Upper lobe of right lung (tissue), 1 donor: ENCODE results near the gene VWA5B1. TPM values are rescaled to one million over a fixed set of nuclear protein-coding genes. Genes with fewer than 3 reads are reported as not detected.

Source experiments
- ATAC-seq: fragments of 200-7000 bp; cut with Tn5 transposase; one replicate; pipeline ENCODE4 v1.9.1; 2020; ENCODE audit warnings: mild to moderate bottlenecking, moderate library complexity
- DNase-seq: peaks from one replicate; pipeline ENCODE4 v3.0.0-alpha.2; 2020
- H3K27ac ChIP-seq: fragments of 200-600 bp; one replicate; pipeline ENCODE4 v1.8.0; 2022
- H3K27me3 ChIP-seq: fragments of 200-600 bp; one replicate; pipeline ENCODE4 v1.8.0; 2022; ENCODE audit warnings: mild to moderate bottlenecking
- H3K36me3 ChIP-seq: fragments of 200-600 bp; one replicate; pipeline ENCODE4 v1.8.0; 2022
- H3K4me1 ChIP-seq: fragments of 200-600 bp; one replicate; pipeline ENCODE4 v1.8.0; 2022
- H3K4me3 ChIP-seq: fragments of 200-600 bp; one replicate; pipeline ENCODE4 v1.8.0; 2022; ENCODE audit warnings: mild to moderate bottlenecking
- H3K9me3 ChIP-seq: fragments of 200-600 bp; one replicate; pipeline ENCODE4 v1.8.0; 2022
- CTCF ChIP-seq: fragments of 200-600 bp; IDR thresholded peaks from one replicate; pipeline ENCODE4 v1.8.0; 2022; ENCODE audit warnings: antibody characterized with exemption
- intact Hi-C: fragments of 100-400 bp; cut with DNase I; formaldehyde crosslinking; loops from one replicate; pipeline ENCODE4 v1.11.0; 2022
- long read RNA-seq: library from polyadenylated mRNA; unstranded; transcript quantifications from one replicate; pipeline ENCODE4 v2.0.0, GENCODE V29; 2021
- total RNA-seq: library from RNA; stranded (reverse); fragmentation: NEBNext Ultra II Directional; extraction: Animal tissue kit (Norgen Biotek cat#: 25700); gene quantifications from one replicate; pipeline ENCODE4 v1.2.1, GENCODE V29; 2021
- donor health status: DM: no; HTN: yes; CAD: no; lungs with severe emphysema.

VWA5B1 gene
- 0.09 TPM for total RNA-seq
- long read RNA-seq = 0 reads

- H3K9me3 ChIP-seq = no peaks in the 10 kb centered on the region
- peaks cover 42% of the 10 kb centered on the region for H3K27me3 ChIP-seq
- no peak within 1 kb of the TSS for H3K27ac ChIP-seq
- DNase-seq (no peak), ATAC-seq (peak; percentile 8)
- intact Hi-C loops = no loop called here
- H3K4me1 ChIP-seq = no peaks in the 10 kb centered on the region
- H3K4me3 ChIP-seq = no peak within 1 kb of the TSS
- no peaks in the 10 kb centered on the region for H3K36me3 ChIP-seq
- no peak for TF ChIP-seq CTCF
Observed at GRCh38 chr1:20290624-20291597, at the start of gene VWA5B1. VWA5B1 (plus strand) TSS chr1:20290875; CDS start chr1:20310602, 19,727 bp downstream.

- no peak overlapping the region for H3K4me3 ChIP-seq
- no peak for DNase-seq
- H3K4me1 ChIP-seq = no peaks in the 10 kb centered on the region
- H3K36me3 ChIP-seq = no peaks in the 10 kb centered on the region
- peak; percentile 20 for ATAC-seq
- peaks cover 12% of the 10 kb centered on the region for H3K27me3 ChIP-seq
- H3K27ac ChIP-seq = no peak overlapping the region
- no peak for TF ChIP-seq CTCF
- no peaks in the 10 kb centered on the region for H3K9me3 ChIP-seq
- intact Hi-C loops = no loop called here
Observed at GRCh38 chr1:20242890-20243479, 47.7 kb upstream of the VWA5B1 start.

GRCh38 chr1:20248971-20249612, 41.6 kb upstream of the VWA5B1 start:
- no peak for DNase-seq
- no peak for ATAC-seq
- no peak overlapping the region for H3K4me3 ChIP-seq
- H3K27me3 ChIP-seq = no peaks in the 10 kb centered on the region
- H3K4me1 ChIP-seq = no peaks in the 10 kb centered on the region
- intact Hi-C loops = no loop called here
- no peak for TF ChIP-seq CTCF
- H3K36me3 ChIP-seq = no peaks in the 10 kb centered on the region
- H3K9me3 ChIP-seq = no peaks in the 10 kb centered on the region
- no peak overlapping the region for H3K27ac ChIP-seq

- no peak overlapping the region for H3K27ac ChIP-seq
Observed at GRCh38 chr1:20250340-20250989, 40.2 kb upstream of the VWA5B1 start.

More at GRCh38 chr1:20250340-20250989, 40.2 kb upstream of the VWA5B1 start:
- intact Hi-C loops = no loop called here
- H3K4me1 ChIP-seq = no peaks in the 10 kb centered on the region
- no peak for DNase-seq
- TF ChIP-seq CTCF = no peak
- peak; percentile 25 for ATAC-seq
- no peak overlapping the region for H3K4me3 ChIP-seq
- no peaks in the 10 kb centered on the region for H3K9me3 ChIP-seq
- H3K27me3 ChIP-seq = peaks cover 1% of the 10 kb centered on the region
- no peaks in the 10 kb centered on the region for H3K36me3 ChIP-seq
